GM19467 (cell line): ENCODE results near the gene CACNG5.

Experiments
- ATAC-seq: cut with Tn5 transposase; IDR thresholded peaks from one replicate; pipeline ENCODE4 v1.9.1; 2021; ENCODE audit warnings: mild to moderate bottlenecking, moderate library complexity; ENCODE audit not compliant: unreplicated experiment

Gene CACNG5

DNA sequence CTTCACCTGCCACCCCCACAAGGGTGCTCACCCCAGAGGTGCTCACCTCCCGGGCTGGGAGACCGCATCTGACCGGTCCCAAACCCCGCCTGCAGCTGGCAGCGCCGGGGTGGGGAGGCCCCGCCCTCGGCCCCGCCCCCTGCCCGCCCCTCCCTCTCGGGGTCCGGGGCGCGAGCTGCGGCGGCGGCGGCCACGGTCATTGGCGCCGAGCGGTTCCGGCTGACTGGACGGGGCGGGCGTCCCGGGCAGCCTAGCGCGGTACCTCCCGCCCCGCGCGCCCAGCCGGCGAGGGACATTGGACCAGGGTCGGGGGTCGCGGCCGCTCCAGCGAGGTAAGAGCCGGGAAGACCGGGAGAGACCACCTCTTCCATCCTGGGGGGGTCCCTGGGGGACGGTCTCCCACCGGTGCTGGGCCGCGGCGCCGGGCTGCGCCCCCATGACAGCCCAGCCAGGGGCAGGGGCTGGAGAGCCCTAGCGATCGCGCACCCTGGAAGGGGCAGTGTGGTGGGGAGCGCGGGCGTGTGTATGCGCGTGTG is at the start of gene CACNG5:
TSS of gene CACNG5 (plus strand) at position 199 of the 536 bp plus-strand sequence. CDS start 42,216 bp downstream, outside the sequence.
- no peak for ATAC-seq

GRCh38 chr17:66786107-66786506 is 48.8 kb upstream of the CACNG5 start:
- ATAC-seq = no peak

GRCh38 chr17:66787914-66788313 is 47.0 kb upstream of the CACNG5 start:
- no peak for ATAC-seq

GRCh38 chr17:66789093-66789492 is 45.8 kb upstream of the CACNG5 start:
- ATAC-seq = no peak

DNA sequence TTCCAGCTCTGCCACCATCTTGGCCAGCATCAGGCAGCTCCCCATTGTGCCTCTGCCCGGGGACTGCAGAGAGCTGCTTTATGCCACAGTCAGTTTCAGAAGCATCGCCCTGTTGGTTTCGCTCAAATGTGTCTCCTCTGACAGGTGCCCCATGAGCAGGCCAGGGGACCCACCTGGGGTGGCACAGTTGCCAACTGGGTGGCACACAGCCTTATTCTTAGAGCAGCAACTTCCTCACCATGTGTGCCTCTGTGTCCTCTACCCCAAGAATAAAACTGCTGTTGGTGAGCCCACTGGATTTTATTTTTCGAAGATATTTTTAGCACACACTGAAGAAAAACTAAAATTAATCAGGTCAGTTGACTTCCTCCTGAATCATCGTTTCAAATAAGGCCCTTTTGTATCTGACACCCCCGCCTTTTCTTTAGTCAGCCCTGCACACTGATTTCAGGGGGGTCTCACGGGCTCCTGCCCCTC is 44.9 kb upstream of the CACNG5 start:
- no peak for ATAC-seq

GRCh38 chr17:66790501-66791061 is 44.3 kb upstream of the CACNG5 start:
- ATAC-seq = no peak

GRCh38 chr17:66791347-66791746 is 43.6 kb upstream of the CACNG5 start:
- no peak for ATAC-seq

DNA sequence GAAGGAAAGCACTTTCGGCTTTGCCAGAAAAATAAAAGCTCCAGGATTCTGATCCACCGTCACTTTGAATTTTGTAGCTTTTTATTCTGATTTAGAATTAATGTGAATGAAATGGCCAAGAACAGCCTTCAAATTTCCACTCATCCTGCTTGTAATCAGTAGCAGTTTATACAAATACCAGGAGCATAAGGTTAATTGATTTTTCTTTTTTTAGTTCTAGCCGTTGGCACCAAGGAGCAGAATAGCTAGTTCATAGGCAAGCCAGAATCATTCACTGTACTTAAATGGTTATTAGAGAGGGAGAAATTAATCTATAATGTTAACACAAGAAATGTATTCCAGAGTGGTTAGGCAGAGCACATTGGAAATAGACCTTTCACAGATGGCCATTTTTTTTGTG is 41.1 kb upstream of the CACNG5 start:
- ATAC-seq = no peak

- no peak for ATAC-seq
Observed at GRCh38 chr17:66795486-66795885, 39.4 kb upstream of the CACNG5 start.

DNA sequence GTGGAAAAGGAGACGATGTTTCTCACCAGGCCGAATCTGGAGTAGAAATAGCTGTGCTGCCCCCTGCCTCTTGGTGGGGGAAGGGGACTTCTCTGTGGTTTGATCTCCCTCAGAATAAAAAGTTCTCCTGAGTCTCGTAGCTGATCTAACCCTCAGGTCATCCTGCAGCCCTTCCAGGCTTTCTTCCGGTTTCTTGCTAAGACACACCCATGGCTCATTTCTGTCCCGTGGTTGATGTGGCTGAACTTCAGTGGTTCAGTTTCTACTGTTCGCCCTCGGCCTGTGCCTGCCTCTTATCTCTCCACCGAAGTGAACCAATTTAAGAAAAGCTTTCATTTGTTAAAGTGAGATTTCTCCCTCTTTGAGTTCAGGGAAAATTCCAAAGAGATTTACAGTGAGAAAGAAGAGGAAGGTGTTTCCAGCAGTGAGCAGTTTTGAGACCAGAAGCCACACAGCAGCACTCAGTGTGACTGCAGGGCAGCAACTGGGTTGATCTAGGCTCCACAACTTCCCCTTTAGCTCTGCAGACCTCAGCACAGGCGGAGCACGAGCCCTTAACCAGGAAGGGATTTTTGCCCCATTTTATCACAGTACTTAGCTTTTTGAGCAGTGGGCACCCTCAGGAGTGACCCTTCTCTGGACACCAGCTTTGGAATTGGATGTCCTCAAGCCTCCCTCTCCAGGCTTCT is 34.9 kb upstream of the CACNG5 start:
- no peak for ATAC-seq

DNA sequence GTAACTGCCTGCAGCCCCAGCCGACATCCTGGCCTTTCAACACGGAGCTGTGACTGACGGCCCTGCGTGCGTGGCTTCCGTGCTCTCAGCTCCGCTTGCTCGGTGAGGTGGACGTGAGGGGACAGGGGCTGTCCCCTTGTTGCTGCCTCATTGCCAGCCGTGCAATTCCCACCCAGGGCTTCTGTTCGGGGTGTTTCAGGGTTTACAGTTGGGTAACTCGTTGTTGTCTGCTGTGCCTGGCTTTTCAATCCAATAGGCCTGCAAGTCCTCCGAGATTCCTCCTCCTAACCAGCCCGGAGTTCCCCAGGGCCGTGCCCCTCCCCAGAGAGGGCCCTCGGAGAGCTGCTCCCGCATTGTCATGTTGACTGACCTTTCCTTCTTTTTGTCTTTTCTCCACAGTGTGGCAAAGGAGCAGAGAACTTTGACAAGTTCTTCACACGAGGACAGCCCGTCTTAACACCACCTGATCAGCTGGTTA is 31.4 kb upstream of the CACNG5 start:
- no peak for ATAC-seq

- ATAC-seq = no peak
Observed at GRCh38 chr17:66805567-66805966, 29.4 kb upstream of the CACNG5 start.

- ATAC-seq = no peak
Observed at GRCh38 chr17:66807182-66807581, 27.7 kb upstream of the CACNG5 start.

GRCh38 chr17:66809408-66809807 is 25.5 kb upstream of the CACNG5 start:
- no peak for ATAC-seq

GRCh38 chr17:66810951-66811682 is 23.8 kb upstream of the CACNG5 start:
- ATAC-seq = no peak

GRCh38 chr17:66811683-66812054 is 23.2 kb upstream of the CACNG5 start:
- ATAC-seq = no peak

GRCh38 chr17:66812571-66812970 is 22.3 kb upstream of the CACNG5 start:
- no peak for ATAC-seq

DNA sequence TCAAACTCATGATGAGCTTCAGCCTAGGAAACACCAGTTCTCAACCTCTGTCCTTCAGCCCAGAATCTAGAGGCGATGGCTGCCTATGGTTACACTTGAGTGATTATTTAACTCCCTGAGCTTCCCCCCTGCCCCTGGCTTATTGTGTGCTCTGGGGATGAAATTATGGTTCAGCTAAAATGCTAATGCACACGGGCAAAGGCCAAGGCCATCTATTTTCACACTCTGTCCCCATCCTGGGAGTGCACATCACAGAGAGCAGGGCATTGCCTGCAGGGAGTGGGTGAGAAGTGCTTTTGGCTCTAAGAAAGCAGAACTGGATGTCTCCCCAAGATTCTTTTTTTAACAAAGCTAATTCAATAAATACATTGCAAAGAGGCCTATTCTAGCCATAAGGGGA is 21.6 kb upstream of the CACNG5 start:
- ATAC-seq = no peak

- no peak for ATAC-seq
Observed at GRCh38 chr17:66814026-66814425, 20.9 kb upstream of the CACNG5 start.

DNA sequence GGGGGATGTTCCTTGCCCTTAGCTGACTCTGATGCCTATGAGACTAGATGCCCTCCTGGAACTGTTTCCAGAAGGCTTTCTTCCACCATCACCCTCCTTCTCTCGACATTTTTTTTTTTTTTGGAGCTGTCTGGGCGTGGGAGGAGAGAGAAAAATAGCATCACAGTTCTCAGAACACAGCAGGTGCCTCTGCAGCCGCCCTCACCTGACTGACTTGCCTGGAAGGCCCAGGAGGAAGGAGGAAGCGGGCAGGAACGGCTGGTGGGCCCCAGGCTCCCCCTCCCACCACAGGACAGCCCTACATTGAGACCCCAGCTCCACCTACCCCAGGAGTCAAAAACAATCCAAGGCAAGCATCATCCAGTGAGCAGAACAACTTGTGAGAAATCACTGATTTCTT is 20.3 kb upstream of the CACNG5 start:
- no peak for ATAC-seq

DNA sequence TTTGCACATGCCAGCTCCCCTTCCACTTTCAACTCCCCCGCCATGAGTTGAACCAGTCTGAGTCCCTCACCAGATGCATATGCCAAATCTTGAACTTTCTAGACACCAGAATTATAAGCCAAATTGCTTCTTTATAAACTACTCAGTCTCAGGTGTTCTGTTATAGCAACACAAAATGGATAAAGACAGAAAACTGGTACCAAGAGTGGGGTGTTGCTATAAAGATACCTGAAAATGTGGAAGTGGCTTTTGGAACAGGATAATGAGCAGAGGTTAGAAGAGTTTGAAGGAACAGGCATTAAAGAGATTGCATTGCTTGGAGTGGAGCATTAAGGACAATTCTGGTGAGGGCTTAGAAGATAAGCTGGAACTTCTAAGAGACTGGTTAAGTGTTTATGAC is 17.2 kb upstream of the CACNG5 start:
- no peak for ATAC-seq

GRCh38 chr17:66819466-66819865 is 15.5 kb upstream of the CACNG5 start:
- ATAC-seq = no peak
